GM12878 (cell line): ENCODE measurements around the gene KLF9. TPM values are rescaled to one million over a fixed set of nuclear protein-coding genes. Genes with fewer than 3 reads are reported as not detected.

Source experiments
- ATF2 ChIP-seq: IDR thresholded peaks from 2 replicates; pipeline ENCODE4 v1.6.1; 2012; ENCODE audit warnings: low read length, inconsistent platforms
- BCL11A ChIP-seq: IDR thresholded peaks from 2 replicates; pipeline ENCODE4 v1.6.1; 2011; ENCODE audit warnings: low read depth, low read length
- BMI1 ChIP-seq: fragments of 450-650 bp; IDR thresholded peaks from 2 replicates; pipeline ENCODE4 v1.6.1; 2016; ENCODE audit warnings: mild to moderate bottlenecking, moderate library complexity, borderline replicate concordance
- CUX1 ChIP-seq: IDR thresholded peaks from 2 replicates; pipeline ENCODE4 v1.6.1; 2012; ENCODE audit warnings: improper control_type of control experiment, low read depth, low read length; ENCODE audit not compliant: insufficient replicate concordance
- EED ChIP-seq: sonication (generic); IDR thresholded peaks from 2 replicates; pipeline ENCODE4 v1.6.1; 2016; ENCODE audit warnings: antibody characterized with exemption, low read depth
- EGR1 ChIP-seq, 2 experiments: IDR thresholded peaks; 1 replicate in 1 of 2; 2 replicates in 1 of 2; pipeline ENCODE4 v1.6.1; 2011 to 2012; ENCODE audit warnings: low read depth in 2 of 2, low read length in 2 of 2, borderline replicate concordance in 1 of 2, mild to moderate bottlenecking in 1 of 2, moderate library complexity in 1 of 2
- HCFC1 ChIP-seq: fragments of 150-350 bp; IDR thresholded peaks from 2 replicates; pipeline ENCODE4 v1.6.1; 2014; ENCODE audit warnings: low read length
- JUNB ChIP-seq: IDR thresholded peaks from 2 replicates; pipeline ENCODE4 v1.6.1; 2016; ENCODE audit warnings: antibody characterized with exemption, mild to moderate bottlenecking
- JUND ChIP-seq: IDR thresholded peaks from 2 replicates; pipeline ENCODE4 v1.6.1; 2012; ENCODE audit warnings: low read depth, mild to moderate bottlenecking, low read length, improper control_type of control experiment, moderate library complexity
- KDM1A ChIP-seq: fragments of 200-600 bp; sonication (generic); IDR thresholded peaks from 2 replicates; pipeline ENCODE4 v1.6.1; 2016; ENCODE audit warnings: borderline replicate concordance
- MEF2A ChIP-seq: IDR thresholded peaks from 2 replicates; pipeline ENCODE4 v1.6.1; 2011; ENCODE audit warnings: low read depth, mild to moderate bottlenecking, low read length, moderate library complexity; ENCODE audit not compliant: insufficient read depth
- MLLT1 ChIP-seq: fragments of 450-650 bp; IDR thresholded peaks from 2 replicates; pipeline ENCODE4 v1.6.1; 2016; ENCODE audit warnings: mild to moderate bottlenecking
- NKRF ChIP-seq: fragments of 450-650 bp; conservative IDR thresholded peaks from 2 replicates; pipeline ENCODE4 v1.6.1; 2017; ENCODE audit warnings: mild to moderate bottlenecking, moderate library complexity
- NR2C2 ChIP-seq: IDR thresholded peaks from 2 replicates; pipeline ENCODE4 v1.6.1; 2011; ENCODE audit warnings: borderline replicate concordance, low read depth; ENCODE audit not compliant: control insufficient read depth, insufficient read length
- SIX5 ChIP-seq: IDR thresholded peaks from 2 replicates; pipeline ENCODE4 v1.6.1; 2011; ENCODE audit warnings: mild to moderate bottlenecking, low read depth, low read length, moderate library complexity; ENCODE audit not compliant: severe bottlenecking
- STAT3 ChIP-seq: IDR thresholded peaks from 2 replicates; pipeline ENCODE4 v1.6.1; 2011; ENCODE audit warnings: low read depth, low read length, improper control_type of control experiment
- TARDBP ChIP-seq: IDR thresholded peaks from 2 replicates; pipeline ENCODE4 v1.6.1; 2016; ENCODE audit warnings: borderline replicate concordance
- TCF12 ChIP-seq: IDR thresholded peaks from 2 replicates; pipeline ENCODE4 v1.6.1; 2011; ENCODE audit warnings: low read depth, mild to moderate bottlenecking, low read length
- polyA plus RNA-seq, 11 experiments: library from polyadenylated mRNA; depleted of rRNA in 4 of 11; unstranded in 6 of 11; stranded (reverse) in 5 of 11; fragments of >200 nt; fragmentation: Nextera tagmentation in 4 of 11; fragmentation: Illumina TruSeq in 1 of 11; extraction: Ambion mirVana in 4 of 11; extraction: Trizol in 1 of 11; gene quantifications; 1 replicate in 1 of 11; 2 replicates in 10 of 11; pipeline versions ENCODE4 v1.2.1 to v1.2.3, GENCODE V29; 2011 to 2016; ENCODE audit warnings: inconsistent platforms in 2 of 11, missing spikeins in 2 of 11, low read depth in 1 of 11
- total RNA-seq, 4 experiments: library from RNA; depleted of rRNA in 3 of 4; stranded (reverse); fragments of >200 nt in 3 of 4; fragmentation: Illumina TruSeq in 1 of 4; extraction: Trizol in 1 of 4; gene quantifications; 2 replicates each; pipeline versions ENCODE4 v1.2.1 to v1.2.3, GENCODE V29; 2013 to 2021

Gene KLF9
- total and polyA plus RNA-seq, 10 of the 15 experiments (the other 5 are each of a cell fraction or from before 2014, with no cell fraction given), result 0.09 to 0.96 (median 0.83) TPM

- TF ChIP-seq NKRF (peak; percentile 88), MEF2A (no peak), EED (no peak; the same call in 1 of the 2 replicates), STAT3 (no peak), BCL11A (no peak), SIX5 (no peak), EGR1 (IDR thresholded peaks at IDR 0.05; ENCODE audit: borderline replicate concordance in 1 of 2, low read depth in 2 of 2, low read length in 2 of 2) (no peak), TARDBP (no peak), NR2C2 (no peak), CUX1 (no peak), ATF2 (peak; percentile 76), HCFC1 (no peak), JUND (no peak), MLLT1 (peak; percentile 64), TCF12 (0 out of 2 replicates have a peak, but pooled peaks have one; percentile 26), BMI1 (peak; percentile 42; the same call in 1 of the 2 replicates), JUNB (no peak), KDM1A (no peak)
Measured at GRCh38 chr9:70413799-70414775, at the start of gene KLF9 (continued).
